ENCODE data around the gene OR5B12. TPM values are rescaled to one million over a fixed set of nuclear protein-coding genes. Genes with fewer than 3 reads are reported as not detected.

OR5B12 gene
- total and polyA plus RNA-seq, 9 of the 15 experiments (the other 6 are each of a cell fraction or from before 2014, with no cell fraction given): 0.20 TPM; not detected in 8

- no peak for TF ChIP-seq PREB (CRISPR knock-in tag; IDR thresholded peaks at IDR 0.05)
These were observed 46.5 kb downstream of the OR5B12 start (continued) for GRCh38 chr11:58395581-58395980.

- H4K20me1 ChIP-seq (replicated peaks; ENCODE audit: control insufficient read depth, insufficient read depth, low read length): no peaks in the 10 kb centered on the region
- no TSS peak for BruUV-seq (replicated peaks)
- ATAC-seq (no peak), FAIRE-seq (no peak), DNase-seq (ENCODE audit: extremely low read depth in 1 of 4, low spot score in 3 of 4) (no peak)
- H3K9me1 ChIP-seq (ENCODE audit: control insufficient read depth, insufficient read depth, low read length): no peaks in the 10 kb centered on the region
- no peak overlapping the region for H3K4me3 ChIP-seq
- TF ChIP-seq ZBTB34 (CRISPR knock-in tag; IDR thresholded peaks at IDR 0.05) (no peak), ZNF740 (CRISPR knock-in tag; IDR thresholded peaks at IDR 0.05) (no peak), ZNF740 (tag; IDR thresholded peaks at IDR 0.05) (no peak), ARID1B (IDR thresholded peaks at IDR 0.05) (no peak), BHLHE40 (IDR thresholded peaks at IDR 0.05; ENCODE audit: low read length) (no peak), FOXP4 (CRISPR knock-in tag; IDR thresholded peaks at IDR 0.05; ENCODE audit: borderline replicate concordance) (no peak), LEF1 (IDR thresholded peaks at IDR 0.05) (no peak), EP400 (IDR thresholded peaks at IDR 0.05) (no peak), NONO (IDR thresholded peaks at IDR 0.05; ENCODE audit: low read depth in 2 of 2, low read length in 1 of 2) (no peak), PKNOX1 (IDR thresholded peaks at IDR 0.05) (no peak)
- intact Hi-C loops (cut with micrococcal nuclease) (no loop called here), in situ Hi-C loops (cut with MboI) (no loop called here)
- CTCF ChIA-PET (ENCODE audit: low intra/inter-chr PET ratio): no interaction called here
- no peak overlapping the region for H2AFZ ChIP-seq (ENCODE audit: low read depth, low read length)
- no peak overlapping the region for H3K9ac ChIP-seq (ENCODE audit: insufficient read depth in 1 of 2, low read depth in 2 of 2, low read length in 2 of 2)
- H3K27me3 ChIP-seq (ENCODE audit: control insufficient read depth in 2 of 2, insufficient read depth in 2 of 2, low read length in 2 of 2): no peaks in the 10 kb centered on the region
- no peaks in the 10 kb centered on the region for H3K36me3 ChIP-seq (ENCODE audit: control insufficient read depth, insufficient read depth, low read length)
- no peaks in the 10 kb centered on the region for H3K9me3 ChIP-seq (replicated peaks; ENCODE audit: control insufficient read depth, insufficient read depth, low read depth, low read length)
- no peak overlapping the region for H3K4me2 ChIP-seq (ENCODE audit: insufficient read depth, low read length)
- POLR2A ChIA-PET: no interaction called here
- no peaks in the 10 kb centered on the region for H3K4me1 ChIP-seq (replicated peaks in 1 of 2; ENCODE audit: control insufficient read depth in 2 of 2, insufficient read depth in 2 of 2, low read length in 2 of 2)
- no peak overlapping the region for H3K27ac ChIP-seq (ENCODE audit: extremely low read depth, low read depth, low read length)
- no peaks in the 10 kb centered on the region for H3K79me2 ChIP-seq (ENCODE audit: control insufficient read depth, insufficient read depth, low read length)
These were observed 47.8 kb downstream of the OR5B12 start for GRCh38 chr11:58394195-58394594.
